ENCODE results near the gene NMU.
A peak's percentile ranks its signal among the peaks of the same experiment; 100 is the strongest.
"Not testable (repeated sequence)": the region's sequence is repeated elsewhere in the genome, so short reads cannot be mapped to it uniquely, and the experiment has no call there.

The NMU gene

DNA sequence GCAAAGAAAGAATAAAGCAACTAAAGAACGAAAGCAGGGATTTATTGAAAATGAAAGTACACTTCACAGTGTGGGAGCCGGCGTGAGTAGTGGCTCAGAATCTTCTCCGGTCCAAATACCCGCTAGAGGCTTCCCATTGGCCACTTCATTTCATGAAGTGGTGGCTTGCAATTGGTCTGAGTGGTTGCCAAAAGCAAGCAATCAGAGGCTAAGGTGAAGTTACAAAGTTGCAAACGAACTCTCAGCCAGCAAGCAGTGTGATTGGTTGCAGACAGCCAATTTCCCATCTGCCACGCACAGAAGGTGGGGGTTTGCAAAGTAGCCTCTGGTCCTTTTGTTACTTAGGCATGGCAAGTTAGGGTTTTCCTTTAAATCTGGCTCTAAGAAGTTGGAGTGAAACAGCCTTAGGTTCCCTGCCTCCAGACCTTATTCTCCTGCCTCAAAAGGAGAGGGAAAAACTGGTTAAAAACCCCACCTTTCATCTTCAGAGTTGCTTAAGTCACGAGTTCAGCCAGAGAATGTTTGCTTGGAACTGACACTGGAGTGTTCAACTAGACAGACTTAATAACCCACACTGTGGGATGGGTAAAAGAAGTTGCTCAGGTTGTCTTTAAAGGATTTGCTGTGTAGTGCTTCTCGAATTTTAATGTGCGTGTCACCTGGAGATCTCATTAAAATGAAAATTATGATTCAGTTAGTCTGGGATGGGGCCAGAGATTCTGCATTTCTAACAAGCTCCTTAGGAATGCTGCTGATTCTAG, 82.5 kb downstream of the NMU start:
- no peak for DNase-seq

DNA sequence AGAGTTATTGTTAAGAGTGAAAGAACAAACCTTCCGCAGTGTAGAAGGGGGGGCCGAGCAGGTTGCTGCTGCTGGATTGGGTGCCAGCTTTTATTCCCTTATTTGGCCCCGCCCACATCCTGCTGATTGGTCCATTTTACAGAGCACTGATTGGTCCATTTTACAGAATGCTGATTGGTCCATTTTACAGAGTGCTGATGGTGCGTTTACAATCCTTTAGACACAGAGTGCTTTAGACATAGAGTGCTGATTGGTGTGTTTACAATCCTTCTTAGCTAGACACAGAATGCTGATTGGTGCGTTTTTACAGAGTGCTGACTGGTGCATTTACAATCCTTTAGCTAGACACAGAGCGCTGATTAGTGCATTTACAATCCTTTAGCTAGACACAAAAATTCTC, 84.1 kb downstream of the NMU start:
- not testable (repeated sequence) for DNase-seq

DNA sequence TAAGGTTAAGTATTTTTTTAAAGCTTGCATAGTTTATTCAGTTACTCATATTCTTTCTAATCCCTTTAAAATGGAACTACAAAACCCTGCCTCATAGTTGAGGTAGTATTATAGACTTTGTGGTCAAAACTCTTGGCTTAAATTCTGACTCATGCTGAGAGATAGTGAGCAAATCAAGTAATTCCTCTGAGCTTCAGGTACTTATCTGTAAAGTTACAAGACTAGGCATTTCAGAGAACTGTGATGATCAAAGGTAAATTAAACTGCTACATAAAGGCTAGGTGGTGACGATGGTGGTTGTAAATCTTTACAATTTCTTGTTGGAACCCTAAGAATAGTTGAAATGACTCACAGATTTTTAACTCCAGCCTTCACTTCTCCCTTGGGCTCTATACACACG, 86.2 kb downstream of the NMU start:
- DNase-seq, result no peak

DNA sequence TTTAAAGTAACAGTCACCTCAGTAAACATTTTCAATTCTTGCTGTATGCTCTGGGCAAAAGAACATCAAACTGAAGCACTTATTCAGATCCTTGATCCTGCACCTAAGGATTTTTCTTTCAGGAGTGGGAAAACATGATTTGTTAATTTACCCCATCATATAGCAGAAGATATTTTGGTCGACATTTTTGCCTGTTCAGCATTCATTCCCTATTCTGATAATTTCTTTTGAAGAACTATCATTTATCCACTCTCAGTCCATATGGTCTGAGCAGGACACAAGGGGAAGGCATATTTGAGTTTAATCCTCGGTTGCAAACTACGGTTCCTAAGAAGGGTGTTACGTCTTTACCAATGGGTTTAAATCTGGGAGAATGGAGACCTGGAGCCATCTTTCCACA, 88.2 kb downstream of the NMU start:
- no peak for DNase-seq

DNA sequence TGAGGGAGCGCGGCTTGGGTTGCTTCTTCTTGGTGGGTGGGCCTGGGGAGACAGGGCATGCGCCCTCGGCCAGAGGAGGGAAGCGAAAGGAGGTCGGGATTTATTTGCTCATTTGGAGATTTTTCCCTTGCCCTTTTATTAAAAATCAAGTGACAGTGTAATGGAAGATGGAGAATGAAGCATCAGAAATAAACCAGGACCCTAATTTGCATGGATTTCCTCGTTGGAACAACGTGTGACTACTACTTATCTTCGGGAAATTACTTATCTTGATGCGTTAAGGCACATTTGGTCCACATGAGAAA, 88.7 kb downstream of the NMU start:
- DNase-seq, result no peak

DNA sequence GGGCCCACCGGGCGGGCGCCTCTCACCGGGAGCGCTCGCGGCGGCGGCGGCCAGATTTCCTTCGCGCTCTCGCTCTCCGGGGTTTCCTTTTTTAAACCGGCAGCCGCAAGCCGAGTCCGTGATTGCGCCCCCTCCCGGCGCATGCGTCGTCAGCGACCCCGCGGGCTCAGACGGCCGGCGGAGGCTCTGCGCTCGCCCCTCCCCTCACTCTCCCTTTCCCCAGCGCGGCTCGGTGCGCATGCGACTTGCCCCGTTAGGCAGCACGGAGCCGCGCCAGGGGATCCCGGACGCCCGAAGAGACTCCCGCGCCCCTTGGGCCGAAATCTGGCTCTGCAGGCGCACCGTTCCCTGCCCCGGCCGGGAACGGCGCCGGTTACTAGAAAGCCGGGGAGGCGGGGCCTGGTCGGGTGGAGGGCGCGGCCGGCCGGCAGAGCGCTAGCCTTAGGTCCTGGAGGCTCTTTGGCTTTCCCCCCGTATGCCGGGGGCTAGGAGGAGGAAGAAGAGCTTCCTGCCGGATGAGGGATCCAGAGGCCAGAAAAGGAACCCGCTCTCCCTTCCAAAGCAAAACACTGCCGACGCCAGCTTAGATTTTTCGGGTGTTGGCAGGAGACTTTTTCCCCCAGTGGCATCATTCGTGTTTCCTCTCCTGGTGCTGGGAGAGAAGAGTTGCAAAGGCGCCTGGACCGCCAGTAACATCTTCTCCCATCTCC, 89.2 kb downstream of the NMU start, which contains the start of gene CLOCK:
Gene CLOCK (minus strand): TSS at position 154 of the 710 bp plus-strand sequence. CDS start 64,124 bp downstream, outside the sequence.
- peak; percentile 79 for DNase-seq

DNA sequence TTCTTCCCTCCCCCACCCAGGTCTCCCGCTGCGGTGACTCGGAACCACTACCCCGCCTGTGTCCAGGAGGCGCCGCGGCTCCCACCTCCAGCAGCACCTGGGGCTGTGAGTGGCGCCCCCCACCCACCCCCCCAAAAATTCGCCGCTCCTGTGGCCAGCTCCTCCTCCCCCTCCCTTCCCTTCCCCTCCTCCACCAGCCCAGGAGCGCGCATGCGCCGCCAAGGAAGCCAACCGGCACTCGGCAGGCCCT, 89.7 kb downstream of the NMU start:
- no peak for DNase-seq

DNA sequence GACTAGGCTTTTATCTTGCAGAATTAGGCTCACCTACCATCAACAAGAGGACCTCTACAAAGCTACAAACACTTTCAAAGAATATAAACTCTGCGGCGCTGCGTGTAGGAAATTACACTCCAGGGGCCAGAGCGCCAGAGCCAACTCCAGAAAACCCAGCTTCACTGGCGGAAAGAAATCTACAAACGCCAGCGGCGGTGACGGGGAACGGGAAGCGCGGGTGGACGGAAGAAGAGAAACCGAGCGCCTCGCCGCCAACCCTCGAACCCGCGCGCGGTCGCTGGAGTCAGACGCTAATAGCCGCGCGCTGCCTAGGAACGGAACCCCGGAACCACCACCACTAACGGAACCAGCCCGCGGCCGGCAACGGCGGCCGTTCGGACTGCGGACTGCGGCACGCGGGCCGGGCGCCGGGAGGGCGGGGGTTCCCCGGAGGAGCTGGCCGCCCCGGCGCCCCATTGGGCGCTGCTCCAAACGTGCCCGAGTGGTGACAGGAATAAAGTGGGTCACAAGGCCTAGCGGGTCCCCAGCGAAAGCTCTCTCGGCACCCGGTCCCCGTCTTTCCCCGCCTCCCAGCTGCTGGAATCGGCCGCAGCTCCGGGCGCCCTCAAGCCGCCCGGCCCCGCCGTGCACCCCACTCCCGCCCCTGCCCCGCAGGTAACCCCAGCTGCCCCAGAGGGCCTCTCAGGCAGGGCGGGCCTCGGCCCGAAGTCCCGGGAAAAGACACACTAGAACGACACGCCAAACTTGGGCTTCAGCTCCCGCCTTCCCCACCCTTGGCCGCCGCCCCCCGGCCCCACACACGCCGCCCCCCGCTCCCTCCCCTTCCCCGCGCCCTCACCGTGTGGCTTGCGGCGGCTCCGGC, 90.2 kb downstream of the NMU start:
- peak; percentile 56 for DNase-seq
